ENCODE measurements around the gene CKS1B.

GRCh38 chr1:154988058-154988954 is 13.8 kb downstream of the CKS1B start:
- no peak for TF ChIP-seq CTCF (IDR thresholded peaks at IDR 0.05)
- no peak for TF ChIP-seq POLR2A (IDR thresholded peaks at IDR 0.05)
